Astrocyte (in vitro differentiated cells and primary cell): ENCODE measurements around the gene PLA2G2F. TPM values are rescaled to one million over a fixed set of nuclear protein-coding genes. Genes with fewer than 3 reads are reported as not detected.

ENCODE experiments used
- DNase-seq: peaks from one replicate; pipeline ENCODE4 v3.0.0-alpha.2; 2010; ENCODE audit warnings: low read depth
- FAIRE-seq: peaks from 2 replicates; lab custom pipeline; 2011; peaks lifted over from hg19 to GRCh38; lab: Jason Lieb, UNC
- H2AFZ ChIP-seq: 2 replicates; pipeline ENCODE4 v1.6.0; 2012; ENCODE audit warnings: low read depth, low read length, inconsistent platforms
- H3K27ac ChIP-seq: 2 replicates; pipeline ENCODE4 v1.5.1; 2011; ENCODE audit warnings: low read depth, low read length, inconsistent platforms
- H3K27me3 ChIP-seq: 2 replicates; pipeline ENCODE4 v1.6.0; 2011; ENCODE audit warnings: low read length, inconsistent platforms; ENCODE audit not compliant: insufficient read depth
- H3K36me3 ChIP-seq: 2 replicates; pipeline ENCODE4 v1.5.1; 2011; ENCODE audit warnings: low read length, inconsistent platforms; ENCODE audit not compliant: insufficient read depth
- H3K4me1 ChIP-seq: 2 replicates; pipeline ENCODE4 v1.5.1; 2011; ENCODE audit warnings: low read length, inconsistent platforms; ENCODE audit not compliant: insufficient read depth
- H3K4me2 ChIP-seq: 2 replicates; pipeline ENCODE4 v1.6.0; 2012; ENCODE audit warnings: low read length, inconsistent platforms
- H3K4me3 ChIP-seq: 2 replicates; pipeline ENCODE4 v1.5.1; 2011; ENCODE audit warnings: low read depth, mild to moderate bottlenecking, low read length, inconsistent platforms; ENCODE audit not compliant: insufficient read depth
- H3K79me2 ChIP-seq: 2 replicates; pipeline ENCODE4 v1.6.0; 2012; ENCODE audit warnings: mild to moderate bottlenecking, low read length, inconsistent platforms; ENCODE audit not compliant: insufficient read depth
- H3K9ac ChIP-seq: 2 replicates; pipeline ENCODE4 v1.6.0; 2012; ENCODE audit warnings: mild to moderate bottlenecking, low read length, inconsistent platforms
- H3K9me3 ChIP-seq: 2 replicates; pipeline ENCODE4 v1.5.1; 2012; ENCODE audit warnings: low read depth, mild to moderate bottlenecking, low read length, inconsistent platforms; ENCODE audit not compliant: insufficient read depth
- H4K20me1 ChIP-seq: 2 replicates; pipeline ENCODE4 v1.6.0; 2012; ENCODE audit warnings: low read length, inconsistent platforms; ENCODE audit not compliant: insufficient read depth
- H3K27ac Mint-ChIP-seq: one replicate; pipeline ENCODE4 v1.8.0; 2021; ENCODE audit warnings: mild to moderate bottlenecking, mixed read lengths; ENCODE audit not compliant: unreplicated experiment
- H3K27me3 Mint-ChIP-seq: one replicate; pipeline ENCODE4 v1.8.0; 2021; ENCODE audit warnings: low read depth, mixed read lengths; ENCODE audit not compliant: unreplicated experiment
- H3K36me3 Mint-ChIP-seq: one replicate; pipeline ENCODE4 v1.8.0; 2021; ENCODE audit warnings: low read depth, mixed read lengths; ENCODE audit not compliant: unreplicated experiment
- H3K4me1 Mint-ChIP-seq: one replicate; pipeline ENCODE4 v1.8.0; 2021; ENCODE audit warnings: low read depth, mixed read lengths; ENCODE audit not compliant: unreplicated experiment
- H3K4me3 Mint-ChIP-seq: one replicate; pipeline ENCODE4 v1.8.0; 2021; ENCODE audit warnings: mild to moderate bottlenecking, moderate library complexity, mixed read lengths; ENCODE audit not compliant: unreplicated experiment
- H3K9me3 Mint-ChIP-seq: one replicate; pipeline ENCODE4 v1.8.0; 2021; ENCODE audit warnings: mild to moderate bottlenecking, mixed read lengths; ENCODE audit not compliant: unreplicated experiment
- EZH2 ChIP-seq: IDR thresholded peaks from 2 replicates; pipeline ENCODE4 v1.6.1; 2012; ENCODE audit warnings: mild to moderate bottlenecking, low read length, inconsistent platforms; ENCODE audit not compliant: insufficient read depth
- total RNA-seq: library from RNA; stranded (reverse); gene quantifications from 2 replicates; pipeline ENCODE4 v1.2.1, GENCODE V29; 2021
- TF ChIP-seq, protein P1 (sequence below): IDR thresholded peaks from 2 replicates; pipeline ENCODE4 v1.5.1; 2011; ENCODE audit warnings: low read depth, mild to moderate bottlenecking, inconsistent platforms, low read length, moderate library complexity; ENCODE audit not compliant: insufficient read depth

Gene PLA2G2F
- total RNA-seq, 1 donor from 2014 or later = 0.23 TPM

- Mint-ChIP-seq H3K4me1 (no peaks in the 10 kb centered on the region), H3K36me3 (no peaks in the 10 kb centered on the region)
- FAIRE-seq = no peak
These were observed 26.4 kb downstream of the PLA2G2F start for GRCh38 chr1:20165522-20165951.

DNA sequence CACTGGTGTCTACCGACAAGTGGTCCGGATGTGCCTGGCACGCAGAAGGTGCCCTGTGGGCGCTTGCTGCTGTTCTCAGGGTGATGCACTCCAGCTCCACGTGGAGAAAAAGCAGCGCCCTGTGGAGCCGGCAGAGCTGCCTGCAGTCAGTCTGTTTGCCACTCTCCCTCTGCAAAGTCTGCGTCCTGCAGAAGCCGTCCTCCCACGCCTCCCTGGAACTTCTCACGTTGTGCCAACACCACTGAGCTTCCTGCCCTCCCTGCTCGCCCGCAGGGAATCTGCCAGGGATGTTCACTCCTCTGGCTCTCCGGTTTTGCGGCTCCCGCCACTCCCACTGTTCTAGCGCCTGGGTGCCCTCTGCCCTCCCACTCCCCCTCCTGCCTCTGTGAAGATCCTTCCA is 26.9 kb downstream of the PLA2G2F start:
- H3K9ac ChIP-seq = no peak overlapping the region

More at GRCh38 chr1:20165522-20165951, 26.4 kb downstream of the PLA2G2F start:
- H4K20me1 ChIP-seq = no peaks in the 10 kb centered on the region
- no peak for TF ChIP-seq EZH2
- TF ChIP-seq, protein P1, sequence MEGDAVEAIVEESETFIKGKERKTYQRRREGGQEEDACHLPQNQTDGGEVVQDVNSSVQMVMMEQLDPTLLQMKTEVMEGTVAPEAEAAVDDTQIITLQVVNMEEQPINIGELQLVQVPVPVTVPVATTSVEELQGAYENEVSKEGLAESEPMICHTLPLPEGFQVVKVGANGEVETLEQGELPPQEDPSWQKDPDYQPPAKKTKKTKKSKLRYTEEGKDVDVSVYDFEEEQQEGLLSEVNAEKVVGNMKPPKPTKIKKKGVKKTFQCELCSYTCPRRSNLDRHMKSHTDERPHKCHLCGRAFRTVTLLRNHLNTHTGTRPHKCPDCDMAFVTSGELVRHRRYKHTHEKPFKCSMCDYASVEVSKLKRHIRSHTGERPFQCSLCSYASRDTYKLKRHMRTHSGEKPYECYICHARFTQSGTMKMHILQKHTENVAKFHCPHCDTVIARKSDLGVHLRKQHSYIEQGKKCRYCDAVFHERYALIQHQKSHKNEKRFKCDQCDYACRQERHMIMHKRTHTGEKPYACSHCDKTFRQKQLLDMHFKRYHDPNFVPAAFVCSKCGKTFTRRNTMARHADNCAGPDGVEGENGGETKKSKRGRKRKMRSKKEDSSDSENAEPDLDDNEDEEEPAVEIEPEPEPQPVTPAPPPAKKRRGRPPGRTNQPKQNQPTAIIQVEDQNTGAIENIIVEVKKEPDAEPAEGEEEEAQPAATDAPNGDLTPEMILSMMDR = peak; percentile 45
- no peaks in the 10 kb centered on the region for H3K79me2 ChIP-seq
- Mint-ChIP-seq H3K27ac (no peak overlapping the region), H3K9me3 (peaks cover 41% of the 10 kb centered on the region), H3K4me3 (no peak overlapping the region), H3K27me3 (peaks cover 33% of the 10 kb centered on the region)
- H3K27me3 ChIP-seq = peaks cover 7% of the 10 kb centered on the region
- H2AFZ ChIP-seq = no peak overlapping the region
- H3K9ac ChIP-seq = no peak overlapping the region
- no peak overlapping the region for H3K27ac ChIP-seq
- H3K4me1 ChIP-seq = no peaks in the 10 kb centered on the region
- peaks cover 7% of the 10 kb centered on the region for H3K9me3 ChIP-seq
- DNase-seq = no peak
- no peak overlapping the region for H3K4me3 ChIP-seq
- H3K36me3 ChIP-seq = no peaks in the 10 kb centered on the region
- H3K4me2 ChIP-seq = no peak overlapping the region

DNA sequence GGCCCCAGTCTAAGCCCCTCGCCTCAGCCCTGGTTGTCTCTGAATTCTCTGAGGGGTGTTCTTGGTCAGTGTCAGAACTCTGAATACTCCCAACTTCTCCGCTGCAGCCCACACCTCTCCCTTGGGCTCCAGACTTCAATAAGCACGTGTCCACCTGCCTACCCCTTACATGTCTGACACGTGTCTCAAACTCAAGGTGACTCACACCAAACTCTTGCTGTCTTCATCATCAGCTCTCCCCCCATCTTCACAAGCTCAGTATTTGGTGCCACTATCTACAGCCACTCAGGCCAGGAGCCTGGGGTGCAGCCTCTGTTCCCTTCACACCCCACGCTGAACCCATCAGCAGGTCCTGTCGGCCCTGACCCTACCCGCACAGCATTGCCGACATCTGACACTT is 28.0 kb downstream of the PLA2G2F start:
- Mint-ChIP-seq H3K4me3 (no peak overlapping the region), H3K27ac (no peak overlapping the region), H3K36me3 (no peaks in the 10 kb centered on the region), H3K9me3 (peaks cover 27% of the 10 kb centered on the region), H3K27me3 (peaks cover 33% of the 10 kb centered on the region), H3K4me1 (no peaks in the 10 kb centered on the region)
- Histone ChIP-seq H3K27ac (no peak overlapping the region), H2AFZ (no peak overlapping the region), H3K9ac (no peak overlapping the region), H3K4me2 (no peak overlapping the region), H4K20me1 (no peaks in the 10 kb centered on the region), H3K79me2 (no peaks in the 10 kb centered on the region), H3K9me3 (no peaks in the 10 kb centered on the region), H3K4me1 (no peaks in the 10 kb centered on the region), H3K4me3 (no peak overlapping the region), H3K36me3 (no peaks in the 10 kb centered on the region), H3K27me3 (peaks cover 7% of the 10 kb centered on the region)
- DNase-seq = no peak
- TF ChIP-seq, protein P1 = no peak
- no peak for TF ChIP-seq EZH2
- FAIRE-seq = no peak

More for the DNA sequence above, 26.9 kb downstream of the PLA2G2F start:
- H3K9me3 ChIP-seq = peaks cover 6% of the 10 kb centered on the region
- H3K36me3 ChIP-seq = no peaks in the 10 kb centered on the region
- Mint-ChIP-seq H3K4me3 (no peak overlapping the region), H3K4me1 (no peaks in the 10 kb centered on the region), H3K27ac (no peak overlapping the region), H3K36me3 (no peaks in the 10 kb centered on the region), H3K27me3 (peaks cover 33% of the 10 kb centered on the region), H3K9me3 (peaks cover 36% of the 10 kb centered on the region)
- peaks cover 7% of the 10 kb centered on the region for H3K27me3 ChIP-seq
- H3K79me2 ChIP-seq = no peaks in the 10 kb centered on the region
- H3K4me2 ChIP-seq = no peak overlapping the region
- no peak overlapping the region for H2AFZ ChIP-seq
- FAIRE-seq = no peak
- no peak for DNase-seq
- H3K4me3 ChIP-seq = no peak overlapping the region
- no peaks in the 10 kb centered on the region for H3K4me1 ChIP-seq
- H4K20me1 ChIP-seq = no peaks in the 10 kb centered on the region
- TF ChIP-seq, protein P1 = no peak
- TF ChIP-seq EZH2 = no peak
- no peak overlapping the region for H3K27ac ChIP-seq
